GM12878 (cell line): ENCODE data around the gene E2F7. TPM values are rescaled to one million over a fixed set of nuclear protein-coding genes. Genes with fewer than 3 reads are reported as not detected.

ENCODE experiments used
- CBX3 ChIP-seq: fragments of 200-600 bp; sonication (generic); IDR thresholded peaks from 2 replicates; pipeline ENCODE4 v1.6.1; 2016; ENCODE audit warnings: low read depth, borderline replicate concordance
- CEBPB ChIP-seq, 2 experiments: fragments of 150-350 bp in 1 of 2; IDR thresholded peaks; 2 replicates each; pipeline ENCODE4 v1.6.1; 2012 to 2014; ENCODE audit warnings: low read depth in 2 of 2, low read length in 2 of 2, borderline replicate concordance in 1 of 2, inconsistent platforms in 1 of 2
- CEBPZ ChIP-seq: fragments of 150-350 bp; IDR thresholded peaks from 2 replicates; pipeline ENCODE4 v1.6.1; 2016; ENCODE audit warnings: low read depth, low read length
- EZH2 ChIP-seq: IDR thresholded peaks from 2 replicates; pipeline ENCODE4 v1.6.1; 2012; ENCODE audit warnings: low read depth, mild to moderate bottlenecking, control low read depth, inconsistent platforms, low read length, borderline replicate concordance; ENCODE audit not compliant: control insufficient read depth
- HCFC1 ChIP-seq: fragments of 150-350 bp; IDR thresholded peaks from 2 replicates; pipeline ENCODE4 v1.6.1; 2014; ENCODE audit warnings: low read length
- HDGF ChIP-seq: fragments of 450-650 bp; IDR thresholded peaks from 2 replicates; pipeline ENCODE4 v1.6.1; 2016; ENCODE audit warnings: antibody characterized with exemption
- JUNB ChIP-seq: IDR thresholded peaks from 2 replicates; pipeline ENCODE4 v1.6.1; 2016; ENCODE audit warnings: antibody characterized with exemption, mild to moderate bottlenecking
- MEF2A ChIP-seq: IDR thresholded peaks from 2 replicates; pipeline ENCODE4 v1.6.1; 2011; ENCODE audit warnings: low read depth, mild to moderate bottlenecking, low read length, moderate library complexity; ENCODE audit not compliant: insufficient read depth
- POLR2AphosphoS2 ChIP-seq: IDR thresholded peaks from 2 replicates; pipeline ENCODE4 v1.6.1; 2011; ENCODE audit warnings: low read depth, mild to moderate bottlenecking, low read length, improper control_type of control experiment, moderate library complexity
- RAD51 ChIP-seq: fragments of 450-650 bp; IDR thresholded peaks from 2 replicates; pipeline ENCODE4 v1.6.1; 2016; ENCODE audit warnings: moderate library complexity, mild to moderate bottlenecking, inconsistent platforms
- SPI1 ChIP-seq: IDR thresholded peaks from 2 replicates; pipeline ENCODE4 v1.6.1; 2011; ENCODE audit warnings: low read depth, mild to moderate bottlenecking, low read length, moderate library complexity, borderline replicate concordance; ENCODE audit not compliant: insufficient read depth
- SREBF2 ChIP-seq: IDR thresholded peaks from 2 replicates; pipeline ENCODE4 v1.6.1; 2012; ENCODE audit warnings: mild to moderate bottlenecking, low read length
- STAT1 ChIP-seq: fragments of 450-650 bp; conservative IDR thresholded peaks from 2 replicates; pipeline ENCODE4 v1.6.1; 2014; ENCODE audit warnings: antibody characterized with exemption, mild to moderate bottlenecking
- SUPT20H ChIP-seq: IDR thresholded peaks from 2 replicates; pipeline ENCODE4 v1.6.1; 2011; ENCODE audit warnings: low read depth, mild to moderate bottlenecking, low read length, moderate library complexity, borderline replicate concordance; ENCODE audit not compliant: control insufficient read depth
- ZSCAN29 ChIP-seq: fragments of 450-650 bp; IDR thresholded peaks from 2 replicates; pipeline ENCODE4 v1.6.1; 2017; ENCODE audit warnings: mild to moderate bottlenecking, moderate library complexity
- ZZZ3 ChIP-seq: IDR thresholded peaks from 2 replicates; pipeline ENCODE4 v1.6.1; 2011; ENCODE audit warnings: low read depth; ENCODE audit not compliant: control insufficient read depth, insufficient read length
- polyA plus RNA-seq, 11 experiments: library from polyadenylated mRNA; depleted of rRNA in 4 of 11; unstranded in 6 of 11; stranded (reverse) in 5 of 11; fragments of >200 nt; fragmentation: Nextera tagmentation in 4 of 11; fragmentation: Illumina TruSeq in 1 of 11; extraction: Ambion mirVana in 4 of 11; extraction: Trizol in 1 of 11; gene quantifications; 1 replicate in 1 of 11; 2 replicates in 10 of 11; pipeline versions ENCODE4 v1.2.1 to v1.2.3, GENCODE V29; 2011 to 2016; ENCODE audit warnings: inconsistent platforms in 2 of 11, missing spikeins in 2 of 11, low read depth in 1 of 11
- total RNA-seq, 4 experiments: library from RNA; depleted of rRNA in 3 of 4; stranded (reverse); fragments of >200 nt in 3 of 4; fragmentation: Illumina TruSeq in 1 of 4; extraction: Trizol in 1 of 4; gene quantifications; 2 replicates each; pipeline versions ENCODE4 v1.2.1 to v1.2.3, GENCODE V29; 2013 to 2021
- TF ChIP-seq, protein P1 (sequence below): fragments of 150-350 bp; IDR thresholded peaks from 2 replicates; pipeline ENCODE4 v1.6.1; 2014; ENCODE audit warnings: mild to moderate bottlenecking, low read depth, low read length
- TF ChIP-seq, protein P2 (sequence below): IDR thresholded peaks from 2 replicates; pipeline ENCODE4 v1.6.1; 2011; ENCODE audit warnings: low read depth, mild to moderate bottlenecking, low read length, moderate library complexity, borderline replicate concordance; ENCODE audit errors: extremely low read depth
- TF ChIP-seq, protein P3 (sequence below): fragments of 450-650 bp; IDR thresholded peaks from 2 replicates; pipeline ENCODE4 v1.6.1; 2018; ENCODE audit warnings: borderline replicate concordance, mild to moderate bottlenecking; ENCODE audit not compliant: partially characterized antibody
- TF ChIP-seq, protein P4 (sequence below): fragments of 450-650 bp; IDR thresholded peaks from 2 replicates; pipeline ENCODE4 v1.6.1; 2017; ENCODE audit warnings: borderline replicate concordance

The E2F7 gene
- total and polyA plus RNA-seq, 10 of the 15 experiments (the other 5 are each of a cell fraction or from before 2014, with no cell fraction given): 5.6 to 32.1 (median 19.9) TPM

DNA sequence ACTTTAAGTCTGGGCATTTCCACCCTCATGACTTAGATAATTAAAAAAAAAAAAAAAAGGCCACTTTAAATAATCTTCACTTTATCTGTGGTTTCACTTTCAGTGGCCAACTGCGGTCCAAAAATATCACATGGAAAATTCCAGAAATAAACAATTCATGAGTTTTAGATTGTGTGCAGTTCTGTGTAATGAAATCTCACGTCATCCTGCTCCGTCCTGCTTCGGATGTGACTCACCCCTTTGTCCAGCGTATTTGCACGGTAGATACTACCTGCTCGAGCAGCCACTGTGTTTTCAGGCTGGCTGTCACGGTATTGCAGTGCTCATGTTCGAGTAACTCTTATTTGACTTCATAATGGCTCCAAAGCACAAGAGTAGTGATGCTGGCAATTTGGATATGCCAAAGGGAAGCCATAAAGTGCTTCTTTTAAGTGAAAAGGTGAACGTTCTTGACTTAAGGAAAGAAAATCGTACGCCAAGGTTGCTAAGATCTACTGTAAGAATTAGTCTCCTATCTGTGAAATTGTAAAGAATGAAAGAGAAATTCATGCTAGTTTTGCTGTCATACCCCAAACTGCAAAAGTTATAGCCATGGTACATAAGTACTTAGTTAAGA, 2.4 kb downstream of the E2F7 start (continued):
- TF ChIP-seq, protein P1, sequence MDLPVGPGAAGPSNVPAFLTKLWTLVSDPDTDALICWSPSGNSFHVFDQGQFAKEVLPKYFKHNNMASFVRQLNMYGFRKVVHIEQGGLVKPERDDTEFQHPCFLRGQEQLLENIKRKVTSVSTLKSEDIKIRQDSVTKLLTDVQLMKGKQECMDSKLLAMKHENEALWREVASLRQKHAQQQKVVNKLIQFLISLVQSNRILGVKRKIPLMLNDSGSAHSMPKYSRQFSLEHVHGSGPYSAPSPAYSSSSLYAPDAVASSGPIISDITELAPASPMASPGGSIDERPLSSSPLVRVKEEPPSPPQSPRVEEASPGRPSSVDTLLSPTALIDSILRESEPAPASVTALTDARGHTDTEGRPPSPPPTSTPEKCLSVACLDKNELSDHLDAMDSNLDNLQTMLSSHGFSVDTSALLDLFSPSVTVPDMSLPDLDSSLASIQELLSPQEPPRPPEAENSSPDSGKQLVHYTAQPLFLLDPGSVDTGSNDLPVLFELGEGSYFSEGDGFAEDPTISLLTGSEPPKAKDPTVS: peak; percentile 95
- no peak; a peak in 1 of 4 replicates for TF ChIP-seq CEBPB (IDR thresholded peaks at IDR 0.05; ENCODE audit: borderline replicate concordance in 1 of 2, low read depth in 2 of 2, low read length in 2 of 2)
- TF ChIP-seq ZZZ3: no peak
- no peak for TF ChIP-seq STAT1
- TF ChIP-seq EZH2: no peak
- TF ChIP-seq, protein P2, sequence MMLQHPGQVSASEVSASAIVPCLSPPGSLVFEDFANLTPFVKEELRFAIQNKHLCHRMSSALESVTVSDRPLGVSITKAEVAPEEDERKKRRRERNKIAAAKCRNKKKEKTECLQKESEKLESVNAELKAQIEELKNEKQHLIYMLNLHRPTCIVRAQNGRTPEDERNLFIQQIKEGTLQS: no peak
- TF ChIP-seq HCFC1: no peak
- TF ChIP-seq POLR2AphosphoS2: no peak
- no peak for TF ChIP-seq HDGF
- no peak for TF ChIP-seq ZSCAN29
- TF ChIP-seq SUPT20H: no peak
- TF ChIP-seq CEBPZ: no peak
- no peak for TF ChIP-seq CBX3
- peak; percentile 86 for TF ChIP-seq JUNB
- TF ChIP-seq, protein P3, sequence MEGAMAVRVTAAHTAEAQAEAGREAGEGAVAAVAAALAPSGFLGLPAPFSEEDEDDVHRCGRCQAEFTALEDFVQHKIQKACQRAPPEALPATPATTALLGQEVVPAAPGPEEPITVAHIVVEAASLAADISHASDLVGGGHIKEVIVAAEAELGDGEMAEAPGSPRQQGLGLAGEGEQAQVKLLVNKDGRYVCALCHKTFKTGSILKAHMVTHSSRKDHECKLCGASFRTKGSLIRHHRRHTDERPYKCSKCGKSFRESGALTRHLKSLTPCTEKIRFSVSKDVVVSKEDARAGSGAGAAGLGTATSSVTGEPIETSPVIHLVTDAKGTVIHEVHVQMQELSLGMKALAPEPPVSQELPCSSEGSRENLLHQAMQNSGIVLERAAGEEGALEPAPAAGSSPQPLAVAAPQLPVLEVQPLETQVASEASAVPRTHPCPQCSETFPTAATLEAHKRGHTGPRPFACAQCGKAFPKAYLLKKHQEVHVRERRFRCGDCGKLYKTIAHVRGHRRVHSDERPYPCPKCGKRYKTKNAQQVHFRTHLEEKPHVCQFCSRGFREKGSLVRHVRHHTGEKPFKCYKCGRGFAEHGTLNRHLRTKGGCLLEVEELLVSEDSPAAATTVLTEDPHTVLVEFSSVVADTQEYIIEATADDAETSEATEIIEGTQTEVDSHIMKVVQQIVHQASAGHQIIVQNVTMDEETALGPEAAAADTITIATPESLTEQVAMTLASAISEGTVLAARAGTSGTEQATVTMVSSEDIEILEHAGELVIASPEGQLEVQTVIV: no peak
- TF ChIP-seq, protein P4, sequence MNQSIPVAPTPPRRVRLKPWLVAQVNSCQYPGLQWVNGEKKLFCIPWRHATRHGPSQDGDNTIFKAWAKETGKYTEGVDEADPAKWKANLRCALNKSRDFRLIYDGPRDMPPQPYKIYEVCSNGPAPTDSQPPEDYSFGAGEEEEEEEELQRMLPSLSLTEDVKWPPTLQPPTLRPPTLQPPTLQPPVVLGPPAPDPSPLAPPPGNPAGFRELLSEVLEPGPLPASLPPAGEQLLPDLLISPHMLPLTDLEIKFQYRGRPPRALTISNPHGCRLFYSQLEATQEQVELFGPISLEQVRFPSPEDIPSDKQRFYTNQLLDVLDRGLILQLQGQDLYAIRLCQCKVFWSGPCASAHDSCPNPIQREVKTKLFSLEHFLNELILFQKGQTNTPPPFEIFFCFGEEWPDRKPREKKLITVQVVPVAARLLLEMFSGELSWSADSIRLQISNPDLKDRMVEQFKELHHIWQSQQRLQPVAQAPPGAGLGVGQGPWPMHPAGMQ: no peak
- no peak for TF ChIP-seq SPI1
- no peak for TF ChIP-seq SREBF2
- TF ChIP-seq MEF2A: peak; percentile 93
- no peak for TF ChIP-seq RAD51
